Ovary (tissue), 3 donors: ENCODE results near the gene ANKRD26.

ENCODE experiments used
- EP300 ChIP-seq: sonication (generic); formaldehyde crosslinking; IDR thresholded peaks from one replicate; pipeline ENCODE4 v1.6.1; 2017; ENCODE audit warnings: antibody characterized with exemption
- POLR2A ChIP-seq: fragments of 450-650 bp; IDR thresholded peaks from one replicate; pipeline ENCODE4 v1.6.1; 2017; ENCODE audit warnings: antibody characterized with exemption, mild to moderate bottlenecking, moderate library complexity
- TF ChIP-seq, protein P1 (sequence below), 3 donors: fragments of 450-650 bp in 2 of 3; fragments of 200-600 bp in 1 of 3; IDR thresholded peaks; one replicate each; pipeline versions ENCODE4 v1.5.1 to v1.8.0; 2016 to 2022; ENCODE audit warnings: antibody characterized with exemption in 3 of 3, mild to moderate bottlenecking in 1 of 3
- donor health status: DM: no; HTN: no; CAD: no.

DNA sequence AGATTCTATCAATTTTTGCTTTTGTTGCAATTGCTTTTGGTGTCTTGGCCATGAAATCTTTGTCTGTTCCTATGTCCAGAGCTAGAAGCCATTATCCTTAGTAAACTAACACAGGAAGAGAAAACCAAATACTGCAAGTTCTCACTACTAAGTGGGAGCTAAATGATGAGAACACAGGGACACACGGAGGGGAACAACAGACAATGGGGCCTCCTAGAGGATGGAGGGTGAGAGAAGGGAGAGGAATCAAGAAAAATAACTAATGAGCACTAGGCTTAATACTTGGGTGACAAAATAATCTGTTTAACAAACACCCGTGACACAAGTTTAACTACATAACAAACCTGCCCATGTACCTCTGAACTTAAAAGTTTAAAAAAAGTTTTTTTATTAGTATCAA is 78.2 kb downstream of the ANKRD26 start:
- TF ChIP-seq, protein P1, sequence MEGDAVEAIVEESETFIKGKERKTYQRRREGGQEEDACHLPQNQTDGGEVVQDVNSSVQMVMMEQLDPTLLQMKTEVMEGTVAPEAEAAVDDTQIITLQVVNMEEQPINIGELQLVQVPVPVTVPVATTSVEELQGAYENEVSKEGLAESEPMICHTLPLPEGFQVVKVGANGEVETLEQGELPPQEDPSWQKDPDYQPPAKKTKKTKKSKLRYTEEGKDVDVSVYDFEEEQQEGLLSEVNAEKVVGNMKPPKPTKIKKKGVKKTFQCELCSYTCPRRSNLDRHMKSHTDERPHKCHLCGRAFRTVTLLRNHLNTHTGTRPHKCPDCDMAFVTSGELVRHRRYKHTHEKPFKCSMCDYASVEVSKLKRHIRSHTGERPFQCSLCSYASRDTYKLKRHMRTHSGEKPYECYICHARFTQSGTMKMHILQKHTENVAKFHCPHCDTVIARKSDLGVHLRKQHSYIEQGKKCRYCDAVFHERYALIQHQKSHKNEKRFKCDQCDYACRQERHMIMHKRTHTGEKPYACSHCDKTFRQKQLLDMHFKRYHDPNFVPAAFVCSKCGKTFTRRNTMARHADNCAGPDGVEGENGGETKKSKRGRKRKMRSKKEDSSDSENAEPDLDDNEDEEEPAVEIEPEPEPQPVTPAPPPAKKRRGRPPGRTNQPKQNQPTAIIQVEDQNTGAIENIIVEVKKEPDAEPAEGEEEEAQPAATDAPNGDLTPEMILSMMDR (IDR thresholded peaks at IDR 0.05) = no peak
- TF ChIP-seq EP300 (no peak), POLR2A (no peak)
